T-helper 9 cell (primary cell): Measurements from ENCODE around the gene APBB1IP.
"Not testable (repeated sequence)": the region's sequence is repeated elsewhere in the genome, so short reads cannot be mapped to it uniquely, and the experiment has no call there.

Experiments
- DNase-seq: peaks from one replicate; pipeline ENCODE4 v3.0.0-alpha.2; 2020

Gene APBB1IP

DNA sequence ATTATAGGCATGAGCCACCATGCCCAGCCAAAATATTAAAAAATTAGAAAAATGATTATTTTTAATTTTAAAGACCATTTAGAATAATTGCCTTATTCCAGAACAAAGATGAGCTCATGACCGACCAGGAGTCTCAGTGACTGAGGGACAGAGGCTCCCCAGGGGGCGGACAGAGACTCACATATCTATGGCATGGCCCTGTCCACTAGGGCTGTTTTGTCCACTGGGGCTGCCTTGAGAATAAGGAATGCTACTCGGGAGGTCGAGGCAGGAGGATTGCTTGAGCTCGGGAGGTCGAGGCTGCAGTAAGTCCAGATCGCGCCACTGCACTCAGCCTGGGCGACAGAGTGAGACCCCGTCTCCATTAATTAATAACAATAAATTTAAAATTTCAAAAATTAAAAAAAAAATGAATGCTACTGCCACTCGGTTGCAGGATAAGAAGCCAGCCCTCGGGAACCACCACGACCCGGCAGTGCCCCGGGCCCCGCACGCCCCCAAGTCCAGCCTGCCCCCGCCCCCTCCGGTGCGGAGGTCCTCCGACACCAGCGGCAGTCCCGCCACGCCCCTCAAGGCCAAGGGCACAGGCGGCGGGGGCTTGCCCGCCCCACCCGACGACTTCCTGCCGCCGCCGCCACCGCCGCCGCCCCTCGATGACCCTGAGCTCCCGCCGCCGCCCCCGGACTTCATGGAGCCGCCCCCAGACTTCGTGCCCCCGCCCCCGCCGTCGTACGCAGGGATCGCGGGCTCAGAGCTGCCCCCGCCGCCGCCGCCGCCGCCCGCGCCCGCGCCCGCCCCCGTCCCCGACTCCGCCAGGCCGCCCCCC is 128.6 kb downstream of the APBB1IP start:
- no peak for DNase-seq

- DNase-seq, result no peak
These were observed 129.2 kb downstream of the APBB1IP start for GRCh38 chr10:26567351-26567721.

DNA sequence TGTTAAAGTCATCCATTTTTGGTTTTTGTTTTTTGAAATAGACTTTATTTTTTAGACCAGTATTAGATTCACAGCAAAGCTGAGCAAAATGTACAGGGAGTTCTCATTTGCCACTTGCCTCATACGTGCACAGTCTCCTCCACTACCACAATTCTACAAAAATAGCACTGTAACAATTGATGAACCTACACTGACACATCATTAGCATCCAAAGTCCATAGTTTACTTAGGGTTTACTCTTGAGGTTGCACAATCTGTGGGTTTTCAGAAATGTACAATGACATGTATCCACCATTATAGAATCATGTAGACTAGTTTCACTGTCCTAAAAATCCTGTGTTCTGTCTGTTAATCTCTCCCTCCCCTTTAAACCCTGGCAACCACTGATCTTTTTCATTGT is 133.5 kb downstream of the APBB1IP start:
- DNase-seq, result no peak

GRCh38 chr10:26573674-26574073 is 135.5 kb downstream of the APBB1IP start:
- no peak for DNase-seq

- DNase-seq, result no peak
These were observed 136.6 kb downstream of the APBB1IP start for GRCh38 chr10:26574783-26575182.

DNA sequence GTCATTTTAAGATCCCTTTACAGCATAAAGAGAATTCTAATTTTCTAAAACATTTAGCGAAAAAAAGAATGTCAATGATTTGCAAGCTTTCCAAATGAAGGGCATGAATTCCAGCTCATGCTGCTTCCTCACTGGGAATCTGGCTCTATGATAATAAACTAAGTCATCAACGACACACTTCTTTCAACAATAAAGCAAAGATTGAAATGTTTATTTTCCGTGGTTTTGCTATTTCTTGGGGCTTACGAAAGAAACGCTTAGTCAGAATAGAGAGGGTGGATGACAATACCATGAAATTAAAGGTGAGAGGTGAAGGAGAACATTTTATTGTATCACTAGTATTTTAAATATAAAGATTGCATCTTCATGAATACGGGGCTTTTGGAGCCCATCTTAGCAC is 140.2 kb downstream of the APBB1IP start:
- not testable (repeated sequence) for DNase-seq

DNA sequence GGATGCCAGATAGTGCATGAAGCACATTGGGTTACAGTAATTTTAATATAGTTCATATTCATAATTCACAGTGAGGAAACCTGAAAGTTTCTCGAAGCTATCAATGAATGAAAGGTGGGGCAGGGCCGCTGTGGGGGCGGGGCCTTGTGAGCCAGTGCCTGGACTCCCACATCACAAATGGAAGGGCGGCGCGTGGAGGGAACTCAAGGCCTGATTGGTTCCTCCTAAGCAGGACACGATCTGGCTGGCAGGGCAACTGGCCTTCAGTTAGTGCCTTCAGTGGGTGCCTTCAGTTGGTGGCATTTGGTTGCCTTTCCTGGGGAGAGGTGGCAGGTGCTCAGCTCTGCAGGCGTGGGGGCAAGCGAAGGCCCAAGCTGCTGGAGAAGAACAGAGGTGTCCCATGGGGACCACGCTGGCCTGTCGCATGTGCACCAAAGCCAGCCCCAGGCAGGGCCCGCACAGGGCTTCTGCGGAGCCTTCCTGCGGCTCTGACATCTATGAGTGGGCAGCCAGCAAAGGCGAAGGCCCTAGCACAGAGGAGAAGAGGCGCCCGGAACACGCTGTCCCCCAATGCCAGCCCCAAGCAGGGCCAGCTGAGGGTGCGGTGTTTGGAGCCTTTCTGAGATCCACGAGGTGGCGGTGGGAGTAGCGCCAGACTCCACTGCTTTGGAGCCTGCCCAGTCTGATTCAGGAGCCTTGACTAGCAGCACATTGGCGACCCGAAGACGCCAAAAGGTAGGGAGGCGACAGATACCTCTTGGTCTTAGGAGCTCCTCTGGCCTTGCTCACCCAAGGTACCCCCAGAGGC is 141.3 kb downstream of the APBB1IP start:
- DNase-seq, result no peak

DNA sequence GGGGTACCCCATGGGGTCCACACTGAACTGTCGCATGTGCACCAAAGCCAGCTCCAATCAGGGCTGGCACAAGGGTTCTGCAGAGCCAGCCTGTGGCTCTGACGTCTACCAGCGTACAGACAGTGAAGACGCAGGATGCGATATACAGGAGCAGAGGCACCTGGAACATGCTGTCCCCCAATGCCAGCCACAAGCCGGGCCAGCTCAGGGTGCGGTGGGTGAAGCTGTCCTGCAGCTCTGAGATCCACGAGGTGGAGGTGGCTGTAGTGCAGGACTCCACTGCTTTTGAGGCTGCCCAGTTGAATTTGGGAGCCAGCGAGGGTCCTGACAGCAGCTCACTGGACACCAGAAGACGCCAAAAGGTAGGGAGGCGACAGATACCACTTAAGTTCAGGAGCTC is 148.1 kb downstream of the APBB1IP start:
- no peak for DNase-seq

DNA sequence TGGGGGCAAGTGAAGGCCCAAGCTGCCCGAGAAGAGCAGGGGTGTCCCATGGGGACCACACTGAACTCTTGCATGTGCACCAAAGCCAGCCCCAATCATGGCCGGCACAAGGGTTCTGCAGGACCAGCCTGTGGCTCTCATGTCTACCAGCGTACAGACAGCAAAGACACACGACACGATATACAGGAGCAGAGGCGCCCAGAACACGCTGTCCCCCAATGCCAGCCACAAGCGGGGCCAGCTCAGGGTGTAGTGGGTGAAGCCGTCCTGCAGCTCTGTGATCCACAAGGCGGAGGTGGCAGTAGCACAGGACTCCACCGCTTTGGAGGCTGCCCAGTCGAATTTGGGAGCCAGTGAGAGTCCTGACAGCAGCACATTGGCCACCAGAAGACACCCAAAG is 150.5 kb downstream of the APBB1IP start:
- no peak for DNase-seq

DNA sequence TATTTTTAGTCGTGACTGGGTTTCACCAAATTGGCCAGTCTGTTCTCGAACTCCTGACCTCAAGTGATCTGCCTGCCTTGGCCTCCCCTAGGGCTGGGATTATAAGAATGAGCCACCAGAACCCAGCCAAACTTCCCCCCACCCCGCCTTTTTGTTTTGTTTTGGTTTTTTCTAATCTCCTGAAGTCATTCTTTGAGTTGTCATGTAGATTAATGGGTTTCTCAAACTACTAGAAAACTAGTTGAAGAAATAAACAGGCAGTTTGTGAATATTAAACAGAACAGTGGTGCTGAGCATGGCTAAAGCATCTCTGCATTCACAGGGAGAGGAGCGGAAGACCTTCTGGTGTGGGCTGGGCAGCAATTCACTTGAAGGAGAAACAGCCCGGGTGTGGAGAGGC is 151.7 kb downstream of the APBB1IP start:
- not testable (repeated sequence) for DNase-seq

DNA sequence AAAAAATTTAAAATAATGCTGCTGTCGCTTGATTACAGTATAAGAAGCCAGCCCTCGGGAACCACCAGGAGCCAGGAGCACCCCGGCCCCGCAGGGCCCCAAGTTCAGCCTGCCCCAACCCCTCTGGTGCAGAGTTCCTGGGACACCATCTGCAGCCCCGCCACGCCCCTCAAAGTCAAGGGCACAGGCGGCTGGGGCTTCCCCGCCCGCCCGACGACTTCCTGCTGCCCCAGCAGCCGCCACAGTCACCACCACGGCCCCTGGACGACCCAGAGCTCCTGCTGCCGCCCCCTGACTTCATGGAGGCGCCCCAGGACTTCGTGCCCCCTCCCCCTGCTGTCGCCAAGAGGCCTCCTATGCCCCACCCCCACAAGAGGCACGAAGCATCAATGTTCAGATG is 155.8 kb downstream of the APBB1IP start:
- no peak for DNase-seq

DNA sequence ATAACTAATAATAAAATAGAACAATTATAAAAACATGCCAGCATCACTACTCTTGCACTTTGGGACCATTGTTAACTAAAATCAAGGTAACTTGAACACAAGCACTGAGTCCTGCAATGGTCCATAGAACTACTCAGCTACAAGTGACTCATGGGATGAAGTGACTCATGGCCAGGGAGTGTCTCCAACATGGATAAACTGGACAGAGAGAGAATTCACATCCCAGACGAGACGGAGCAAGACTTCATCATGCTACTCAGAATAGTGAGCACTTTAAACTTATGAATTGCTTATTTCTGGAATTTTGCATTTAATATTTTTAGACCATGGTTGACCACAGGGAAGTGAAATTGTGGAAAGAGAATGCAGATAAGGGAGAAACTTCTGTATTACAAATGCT is 165.1 kb downstream of the APBB1IP start:
- DNase-seq, result not testable (repeated sequence)

GRCh38 chr10:26604320-26605093 is 166.4 kb downstream of the APBB1IP start:
- DNase-seq, result not testable (repeated sequence)

DNA sequence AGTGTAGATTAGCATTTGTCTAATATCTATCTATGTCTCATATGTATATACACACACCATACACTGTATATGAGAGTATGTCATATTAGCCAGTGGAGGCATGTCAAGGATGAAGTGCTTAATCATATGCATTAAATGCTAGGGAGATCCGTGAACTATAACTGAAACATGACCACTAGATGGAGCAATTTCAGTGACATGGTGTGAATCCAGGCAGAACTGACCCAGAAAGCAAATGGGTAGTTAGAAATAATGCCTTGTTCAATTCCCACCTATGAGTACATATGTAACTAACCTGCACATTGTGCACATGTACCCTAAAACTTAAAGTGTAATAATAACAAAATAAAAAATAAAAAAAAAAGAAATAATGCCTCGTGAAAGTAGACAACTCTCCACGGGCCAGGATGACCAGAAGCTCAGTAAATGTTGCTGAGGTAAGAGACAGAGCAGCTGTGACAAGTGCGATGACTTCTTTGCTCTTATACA is 168.3 kb downstream of the APBB1IP start:
- not testable (repeated sequence) for DNase-seq

GRCh38 chr10:26612151-26612915 is 174.2 kb downstream of the APBB1IP start:
- DNase-seq, result no peak
